ENCODE measurements around the gene GRK1.

GRK1 gene

GRCh38 chr13:113775451-113776145 lies 108.6 kb downstream of the GRK1 start:
- DNase-seq (ENCODE audit: low spot score) = no peak

DNA sequence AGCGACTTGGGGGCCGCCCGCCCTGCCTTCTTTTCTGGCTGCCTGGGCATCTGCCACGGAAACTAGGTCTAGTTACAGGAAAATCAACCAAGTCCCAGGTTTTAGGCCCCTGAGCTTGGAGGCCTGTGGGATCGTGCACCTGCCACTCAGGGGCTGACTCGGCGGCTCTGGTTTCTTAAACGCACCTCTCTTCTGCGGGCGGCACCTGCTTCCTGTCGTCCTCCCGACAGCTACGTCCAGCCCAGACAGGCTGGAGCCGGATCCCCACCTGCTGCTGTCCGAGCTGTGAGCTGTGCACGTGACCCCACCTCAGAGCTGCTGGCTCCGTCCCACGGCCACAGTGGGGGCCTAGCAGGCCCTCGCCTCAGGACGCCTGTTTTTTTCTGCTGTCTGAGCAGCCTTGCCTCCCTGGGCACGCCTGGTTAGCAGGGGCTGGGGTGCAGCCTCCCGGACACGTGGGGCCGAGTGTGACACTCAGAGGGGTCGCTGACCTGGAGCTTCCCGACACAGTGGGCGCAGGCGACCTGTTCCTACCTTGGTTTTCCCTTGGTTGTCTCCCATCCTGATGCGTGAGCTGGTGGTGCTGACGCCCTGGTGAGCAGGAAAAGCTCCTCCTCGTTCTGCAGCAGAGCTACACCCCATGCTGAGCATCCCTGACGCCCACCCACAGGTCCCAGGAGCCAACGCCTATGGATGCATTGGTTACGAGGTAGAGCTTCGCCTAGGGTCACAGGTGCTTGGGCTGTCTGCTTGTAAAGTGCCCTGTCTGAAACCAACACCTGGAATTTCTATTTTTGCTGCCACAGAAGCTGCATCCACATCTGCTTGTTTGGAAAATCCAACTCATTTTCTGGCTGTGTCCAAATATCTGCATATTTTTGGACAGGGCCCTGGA lies 109.5 kb downstream of the GRK1 start:
- no peak for DNase-seq (ENCODE audit: low spot score)

- no peak for DNase-seq (ENCODE audit: low spot score)
Observed at GRCh38 chr13:113777311-113778260, 110.6 kb downstream of the GRK1 start.

DNA sequence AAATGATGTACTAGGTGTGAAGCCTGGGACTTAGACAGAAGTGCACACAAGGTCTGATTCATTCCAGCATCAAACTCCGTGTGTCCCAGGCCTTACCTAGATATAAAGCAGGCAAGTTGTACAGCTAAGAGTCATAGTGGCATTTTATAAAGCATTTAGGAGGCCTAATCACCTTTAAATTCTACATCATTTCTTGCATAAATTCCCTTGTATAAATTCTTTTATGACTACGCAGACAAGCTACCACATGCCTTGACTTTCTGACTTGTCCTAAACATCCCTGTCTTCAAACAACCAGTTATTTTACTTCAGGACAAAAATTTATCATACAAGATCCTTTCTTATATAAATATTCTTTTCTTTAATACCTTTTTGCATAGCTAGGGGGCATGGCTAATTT lies 114.6 kb downstream of the GRK1 start:
- DNase-seq (ENCODE audit: low spot score) = no peak

DNA sequence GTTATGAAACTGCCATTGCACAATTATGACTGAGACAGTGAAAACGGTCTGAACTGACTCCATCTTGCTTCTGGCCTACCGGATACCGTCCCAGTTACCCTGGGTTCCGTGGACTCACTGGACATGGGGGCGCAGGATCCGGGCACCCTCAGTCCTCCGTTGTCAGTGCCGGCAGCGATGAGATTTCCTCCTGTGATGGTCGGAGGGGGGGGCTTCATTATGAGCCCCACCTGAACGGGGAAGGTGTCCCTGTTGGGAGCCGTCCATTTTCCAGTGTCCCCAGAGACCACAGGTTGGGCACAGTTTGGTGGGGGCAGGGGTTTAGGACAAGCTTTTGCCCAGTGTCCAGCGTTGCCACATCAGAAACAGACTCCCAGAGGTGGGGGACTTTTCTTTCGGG lies 115.5 kb downstream of the GRK1 start:
- DNase-seq (ENCODE audit: low spot score) = no peak

DNA sequence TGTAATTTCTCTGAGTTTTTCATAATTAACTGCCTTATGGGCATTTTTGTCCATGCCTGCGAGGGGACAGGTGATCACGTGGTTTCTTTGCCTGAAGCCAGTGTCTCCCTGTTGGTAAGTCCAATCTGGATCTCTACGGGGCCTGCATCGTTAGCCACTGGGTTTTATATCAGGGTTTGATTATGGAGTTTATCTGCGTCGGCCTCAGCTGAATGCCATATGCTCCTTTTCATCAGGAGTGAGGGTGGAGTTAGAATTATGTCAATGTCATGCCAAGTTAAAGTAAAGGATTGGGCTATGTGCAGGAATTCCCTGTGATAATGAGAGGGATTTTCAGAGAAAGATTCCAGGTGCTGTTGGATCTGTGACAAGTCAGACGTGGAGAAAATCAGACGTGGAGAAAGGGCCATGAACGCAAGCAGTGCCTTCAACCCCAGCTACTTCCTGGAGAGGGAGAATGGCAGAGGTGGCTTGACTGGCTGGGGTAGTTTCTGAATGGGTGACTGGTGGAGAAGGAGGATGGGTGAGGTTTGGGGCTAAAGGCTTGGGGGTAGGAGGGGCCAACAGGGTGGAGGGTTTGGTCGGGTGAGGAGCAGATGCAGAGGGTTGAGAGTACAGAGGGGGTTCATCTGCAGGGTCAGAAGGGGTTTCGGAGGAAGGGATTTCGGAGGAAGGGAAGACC lies 116.3 kb downstream of the GRK1 start:
- no peak for DNase-seq (ENCODE audit: low spot score)

- no peak for DNase-seq (ENCODE audit: low spot score)
Observed at GRCh38 chr13:113783966-113784644, 117.1 kb downstream of the GRK1 start.

GRCh38 chr13:113784645-113785024 lies 117.6 kb downstream of the GRK1 start:
- DNase-seq (ENCODE audit: low spot score) = no peak

DNA sequence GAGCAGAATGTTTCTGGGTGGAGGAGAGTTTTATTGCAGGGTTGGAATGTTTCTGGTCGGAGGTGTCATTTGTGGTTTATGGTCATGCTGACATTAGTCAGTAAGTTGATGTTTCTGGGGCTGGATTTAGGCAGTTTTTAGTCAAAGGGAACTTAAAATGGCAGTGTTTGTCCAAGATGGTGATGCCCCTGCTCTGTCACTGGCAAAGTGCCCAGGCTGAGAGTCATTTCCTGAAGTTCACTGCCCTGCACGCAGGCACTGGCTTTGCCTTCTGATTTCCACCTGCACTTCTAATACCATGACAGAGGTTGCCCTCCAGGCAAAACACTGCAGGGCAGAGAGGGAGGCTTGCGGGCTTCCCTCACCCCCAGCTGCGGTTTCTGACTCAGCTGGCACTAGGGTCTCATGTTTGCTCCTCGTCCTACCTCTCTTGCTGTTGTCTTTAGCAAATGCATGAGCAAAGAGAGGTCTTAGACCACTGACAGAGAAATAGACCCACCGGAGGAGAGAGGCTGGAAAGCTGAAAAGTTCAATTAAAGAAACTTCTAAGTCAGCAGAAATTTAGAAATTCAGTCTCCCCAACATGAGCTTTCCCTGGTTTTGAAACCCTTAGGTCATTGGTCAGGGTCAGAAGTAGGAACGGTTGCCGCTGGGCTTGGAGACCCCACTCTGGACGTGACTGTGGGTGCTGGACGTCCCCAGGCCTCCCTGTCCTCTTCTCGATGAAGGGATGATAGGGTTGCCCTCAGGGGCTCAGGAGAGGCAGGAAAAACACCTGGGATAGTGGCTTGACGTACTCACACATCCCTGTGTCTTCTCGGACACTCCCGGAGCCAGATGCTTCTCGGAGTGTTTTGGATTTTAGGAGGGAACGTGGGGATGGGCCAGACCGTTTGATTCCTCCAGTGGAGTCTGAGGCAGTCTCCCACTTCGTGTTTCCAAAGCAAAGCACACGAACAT lies 118.3 kb downstream of the GRK1 start:
- DNase-seq (ENCODE audit: low spot score) = no peak

DNA sequence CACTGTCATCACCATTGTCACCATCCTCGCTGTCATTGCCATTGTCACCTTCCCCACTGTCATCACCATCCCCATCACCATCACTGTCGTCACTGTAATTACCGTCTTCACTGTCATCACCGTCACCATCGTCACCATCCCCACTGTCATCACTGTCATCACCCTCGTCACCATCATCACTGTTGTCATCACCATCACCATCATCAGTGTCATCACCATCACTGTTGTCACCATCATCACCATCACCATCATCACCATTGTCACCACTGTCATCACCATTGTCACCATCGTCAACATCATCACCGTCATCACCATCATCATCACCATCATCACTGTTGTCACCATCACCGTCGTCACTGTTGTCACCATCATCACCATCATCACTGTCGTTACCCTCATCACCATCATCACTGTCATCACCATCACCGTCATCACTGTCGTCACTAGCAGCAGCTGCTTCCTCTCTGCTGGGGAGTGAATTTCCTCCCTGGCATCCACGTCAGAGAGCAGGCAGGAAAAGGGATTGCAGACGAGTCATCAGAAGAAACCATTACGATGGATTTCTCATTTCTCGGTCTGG lies 119.3 kb downstream of the GRK1 start:
- no peak for DNase-seq (ENCODE audit: low spot score)

Measured in globus pallidus (tissue), 1 donor.